CD14-positive monocyte (primary cell): ENCODE data around the gene BCS1L. TPM values are rescaled to one million over a fixed set of nuclear protein-coding genes. Genes with fewer than 3 reads are reported as not detected.

Experiments
- DNase-seq, 3 donors: peaks; one replicate each; pipeline ENCODE4 v3.0.0-alpha.2; 2011 to 2022
- H2AFZ ChIP-seq: 2 replicates; pipeline ENCODE4 v1.6.0; 2012; ENCODE audit warnings: mild to moderate bottlenecking, low read depth, low read length, inconsistent platforms; ENCODE audit not compliant: insufficient read depth, poor library complexity, severe bottlenecking
- H3K27ac ChIP-seq, 2 donors: 1 replicate in 1 of 2; 2 replicates in 1 of 2; pipeline ENCODE4 v1.5.1; 2012 to 2013; ENCODE audit warnings: low read length in 2 of 2, control low read depth in 1 of 2, inconsistent platforms in 1 of 2, low read depth in 1 of 2, mild to moderate bottlenecking in 1 of 2
- H3K27me3 ChIP-seq, 2 donors: one replicate each; pipeline versions ENCODE4 v1.6.0 to v1.6.1; 2011 to 2013; ENCODE audit warnings: low read length in 2 of 2; ENCODE audit not compliant: control insufficient read depth in 2 of 2, insufficient read depth in 2 of 2
- H3K36me3 ChIP-seq, 2 donors: replicated peaks in 1 of 2; 1 replicate in 1 of 2; 2 replicates in 1 of 2; pipeline versions ENCODE4 v1.5.1 to v1.6.1; 2012 to 2013; ENCODE audit warnings: low read length in 2 of 2, control low read depth in 1 of 2, inconsistent platforms in 1 of 2, mild to moderate bottlenecking in 1 of 2; ENCODE audit not compliant: insufficient read depth in 2 of 2, control insufficient read depth in 1 of 2
- H3K4me1 ChIP-seq, 2 donors: 1 replicate in 1 of 2; 2 replicates in 1 of 2; pipeline versions ENCODE4 v1.5.1 to v1.6.1; 2012 to 2013; ENCODE audit warnings: low read length in 2 of 2, control low read depth in 1 of 2, inconsistent platforms in 1 of 2, mild to moderate bottlenecking in 1 of 2, moderate library complexity in 1 of 2; ENCODE audit not compliant: insufficient read depth in 2 of 2, control insufficient read depth in 1 of 2
- H3K4me2 ChIP-seq: replicated peaks from 2 replicates; pipeline ENCODE3; 2012; ENCODE audit warnings: low read length, moderate library complexity, mild to moderate bottlenecking; ENCODE audit not compliant: poor library complexity, severe bottlenecking; ENCODE audit errors: extremely low read depth
- H3K4me3 ChIP-seq, 3 experiments: fragments of 200-600 bp in 1 of 3; sonication (generic) in 1 of 3; replicated peaks in 1 of 3; 1 replicate in 2 of 3; 2 replicates in 1 of 3; pipeline ENCODE4 v1.5.1; 2011 to 2013; ENCODE audit warnings: low read length in 3 of 3, mild to moderate bottlenecking in 3 of 3, control low read depth in 2 of 3, low read depth in 2 of 3, inconsistent platforms in 1 of 3, moderate library complexity in 1 of 3
- H3K79me2 ChIP-seq: 2 replicates; pipeline ENCODE4 v1.6.0; 2012; ENCODE audit warnings: mild to moderate bottlenecking, control low read depth, inconsistent platforms, low read length, moderate library complexity; ENCODE audit not compliant: insufficient read depth
- H3K9ac ChIP-seq: 2 replicates; pipeline ENCODE4 v1.6.0; 2017; ENCODE audit warnings: low read length, mild to moderate bottlenecking; ENCODE audit not compliant: insufficient read depth, poor library complexity, severe bottlenecking
- H3K9me3 ChIP-seq, 2 donors: replicated peaks in 1 of 2; 1 replicate in 1 of 2; 2 replicates in 1 of 2; pipeline versions ENCODE4 v1.5.1 to v1.6.1; 2012 to 2013; ENCODE audit warnings: low read length in 2 of 2, control low read depth in 1 of 2; ENCODE audit not compliant: control insufficient read depth in 1 of 2, insufficient read depth in 1 of 2
- H4K20me1 ChIP-seq: 2 replicates; pipeline ENCODE4 v1.6.0; 2012; ENCODE audit warnings: mild to moderate bottlenecking, low read length, control low read depth, moderate library complexity; ENCODE audit not compliant: insufficient read depth
- H3K27ac Mint-ChIP-seq, 7 donors: one replicate each; pipeline ENCODE4 v1.8.0; 2020; ENCODE audit warnings: mild to moderate bottlenecking in 7 of 7, mixed read lengths in 7 of 7, moderate library complexity in 6 of 7, inconsistent platforms in 2 of 7
- H3K27me3 Mint-ChIP-seq, 3 donors: one replicate each; pipeline ENCODE4 v1.8.0; 2021 to 2022; ENCODE audit warnings: low read depth in 3 of 3, mild to moderate bottlenecking in 3 of 3, mixed read lengths in 3 of 3, moderate library complexity in 3 of 3, inconsistent platforms in 1 of 3
- H3K36me3 Mint-ChIP-seq, 2 donors: one replicate each; pipeline ENCODE4 v1.8.0; 2020; ENCODE audit warnings: mixed read lengths in 2 of 2, inconsistent platforms in 1 of 2, mild to moderate bottlenecking in 1 of 2
- H3K4me1 Mint-ChIP-seq: one replicate; pipeline ENCODE4 v1.8.0; 2020; ENCODE audit warnings: mild to moderate bottlenecking, mixed read lengths
- H3K4me3 Mint-ChIP-seq, 2 donors: one replicate each; pipeline ENCODE4 v1.8.0; 2020; ENCODE audit warnings: mild to moderate bottlenecking in 2 of 2, mixed read lengths in 2 of 2, moderate library complexity in 1 of 2
- H3K9me3 Mint-ChIP-seq, 7 donors: one replicate each; pipeline ENCODE4 v1.8.0; 2020 to 2022; ENCODE audit warnings: mixed read lengths in 7 of 7, mild to moderate bottlenecking in 6 of 7, moderate library complexity in 6 of 7, inconsistent platforms in 2 of 7
- CTCF ChIP-seq: fragments of 200-600 bp; IDR thresholded peaks from one replicate; pipeline ENCODE4 v1.8.0; 2022; ENCODE audit warnings: antibody characterized with exemption, mild to moderate bottlenecking
- WGBS: methylation state at CpG from one replicate; pipeline ENCODE4 v1.1.5; 2013; ENCODE audit warnings: missing lambda C conversion rate; ENCODE audit not compliant: insufficient coverage; 5-methylcytosine and 5-hydroxymethylcytosine counted together
- intact Hi-C, 2 donors: fragments of 100-400 bp; cut with micrococcal nuclease; formaldehyde crosslinking; loops; one replicate each; pipeline versions ENCODE4 v1.15.0 to v1.15.1; 2023
- polyA plus RNA-seq, 3 donors: library from polyadenylated mRNA; depleted of rRNA in 1 of 3; unstranded in 2 of 3; stranded (reverse) in 1 of 3; fragments of 300-500 nt in 2 of 3; fragments of >200 nt in 1 of 3; fragmentation: Illumina TruSeq in 2 of 3; gene quantifications; 1 replicate in 2 of 3; 2 replicates in 1 of 3; pipeline ENCODE4 v1.2.3, GENCODE V29; 2012 to 2021

The BCS1L gene
- polyA plus RNA-seq, 3 donors = 10.5 to 42.9 (median 12.3) TPM

GRCh38 chr2:218642786-218643185 lies 16.7 kb upstream of the BCS1L start:
- Mint-ChIP-seq H3K4me3 (no peak overlapping the region), H3K4me1 (no peaks in the 10 kb centered on the region), H3K9me3 (no peaks in the 10 kb centered on the region), H3K27me3 (no peaks in the 10 kb centered on the region), H3K36me3 (peaks cover 85 to 100% of the 10 kb centered on the region in 2 donors), H3K27ac (no peak overlapping the region)
- no peak overlapping the region for H3K4me3 ChIP-seq
- H3K27ac ChIP-seq = no peak overlapping the region
- intact Hi-C loops = no loop called here
- no peaks in the 10 kb centered on the region for H3K9me3 ChIP-seq
- peaks cover 82 to 97% of the 10 kb centered on the region in 2 donors for H3K36me3 ChIP-seq
- no peak for TF ChIP-seq CTCF
- H3K9ac ChIP-seq = no peak overlapping the region
- WGBS = over 99% methylated on average over 15 of the region's 17 CpGs
- H3K27me3 ChIP-seq = no peaks in the 10 kb centered on the region
- no peak overlapping the region for H2AFZ ChIP-seq
- H3K4me2 ChIP-seq = no peak overlapping the region
- no peaks in the 10 kb centered on the region for H3K4me1 ChIP-seq
- H4K20me1 ChIP-seq = no peaks in the 10 kb centered on the region
- DNase-seq = no peak
- no peaks in the 10 kb centered on the region for H3K79me2 ChIP-seq

GRCh38 chr2:218643751-218644310 lies 15.7 kb upstream of the BCS1L start:
- Histone ChIP-seq H3K79me2 (no peaks in the 10 kb centered on the region), H3K4me1 (no peaks in the 10 kb centered on the region), H3K9me3 (no peaks in the 10 kb centered on the region), H3K27ac (no peak overlapping the region), H3K27me3 (no peaks in the 10 kb centered on the region), H3K36me3 (peaks cover 82 to 97% of the 10 kb centered on the region in 2 donors), H3K9ac (no peak overlapping the region), H3K4me3 (no peak overlapping the region), H3K4me2 (no peak overlapping the region), H2AFZ (no peak overlapping the region), H4K20me1 (peaks cover 3% of the 10 kb centered on the region)
- no peak for DNase-seq
- intact Hi-C loops = no loop called here
- Mint-ChIP-seq H3K36me3 (peaks cover 83 to 100% of the 10 kb centered on the region in 2 donors), H3K9me3 (no peaks in the 10 kb centered on the region), H3K4me3 (no peak overlapping the region), H3K4me1 (no peaks in the 10 kb centered on the region), H3K27ac (no peak overlapping the region), H3K27me3 (no peaks in the 10 kb centered on the region)
- TF ChIP-seq CTCF = no peak
- WGBS = 98% methylated on average over 9 of the region's 10 CpGs
